Nephron (organoid): ENCODE measurements around the gene MX1.
A peak's percentile ranks its signal among the peaks of the same experiment; 100 is the strongest.

Experiments used
- H3K27ac Mint-ChIP-seq, 3 experiments: 2 replicates each; pipeline ENCODE4 v1.8.0; 2020; ENCODE audit warnings: mixed read lengths in 3 of 3, mild to moderate bottlenecking in 2 of 3, moderate library complexity in 1 of 3
- H3K27me3 Mint-ChIP-seq: 2 replicates; pipeline ENCODE4 v1.8.0; 2021; ENCODE audit warnings: low read depth, mild to moderate bottlenecking, moderate library complexity, mixed read lengths
- H3K36me3 Mint-ChIP-seq: 2 replicates; pipeline ENCODE4 v1.8.0; 2020; ENCODE audit warnings: low read depth, mixed read lengths
- H3K4me1 Mint-ChIP-seq: 2 replicates; pipeline ENCODE4 v1.8.0; 2020; ENCODE audit warnings: mixed read lengths
- H3K4me3 Mint-ChIP-seq, 3 experiments: 2 replicates each; pipeline ENCODE4 v1.8.0; 2020; ENCODE audit warnings: mild to moderate bottlenecking in 3 of 3, mixed read lengths in 3 of 3, moderate library complexity in 2 of 3
- H3K9me3 Mint-ChIP-seq: 2 replicates; pipeline ENCODE4 v1.8.0; 2020; ENCODE audit warnings: mixed read lengths
- TF ChIP-seq, protein P1 (sequence below), 3 experiments: fragments of 200-600 bp; sonication (generic); IDR thresholded peaks; one replicate each; pipeline ENCODE4 v1.5.0; 2021; ENCODE audit warnings: antibody characterized with exemption in 3 of 3; ENCODE audit not compliant: unreplicated experiment in 3 of 3

The MX1 gene

DNA sequence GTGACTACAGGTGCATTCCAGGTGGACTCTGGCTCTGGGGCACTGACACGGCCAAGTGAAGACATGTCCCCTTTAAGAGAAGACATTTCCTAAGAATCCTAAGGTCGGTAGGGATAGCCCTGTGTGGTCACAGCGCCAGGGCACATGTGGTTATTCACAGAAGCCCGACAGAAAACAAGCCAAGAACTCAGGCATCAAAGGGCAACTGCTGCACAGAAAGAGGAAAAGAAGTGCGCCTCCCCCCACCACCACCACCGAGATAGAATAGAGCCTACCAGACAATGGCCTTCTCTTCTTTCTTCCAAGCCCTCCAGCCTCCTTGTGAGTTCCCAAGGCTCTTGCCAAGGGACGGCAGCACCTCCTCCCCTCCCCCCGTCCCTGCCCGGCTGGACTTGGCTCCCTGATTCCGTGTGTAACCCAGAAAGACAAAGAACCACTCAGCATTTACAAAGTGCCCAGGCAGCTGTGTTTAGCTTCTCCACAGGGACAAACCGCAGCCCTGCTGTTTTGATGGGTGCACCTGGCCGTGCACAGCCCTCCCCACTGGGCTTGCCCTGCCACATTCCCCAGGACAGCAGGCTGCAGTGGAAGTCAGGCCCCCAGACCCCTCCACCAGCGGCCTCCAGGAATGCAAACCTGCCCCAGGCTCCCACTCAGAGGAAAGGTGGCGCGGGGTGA is 51.7 kb downstream of the MX1 start:
- H3K27ac Mint-ChIP-seq: peak overlapping the region in 2 of 3 experiments; percentile 8 to 24
- TF ChIP-seq, protein P1, sequence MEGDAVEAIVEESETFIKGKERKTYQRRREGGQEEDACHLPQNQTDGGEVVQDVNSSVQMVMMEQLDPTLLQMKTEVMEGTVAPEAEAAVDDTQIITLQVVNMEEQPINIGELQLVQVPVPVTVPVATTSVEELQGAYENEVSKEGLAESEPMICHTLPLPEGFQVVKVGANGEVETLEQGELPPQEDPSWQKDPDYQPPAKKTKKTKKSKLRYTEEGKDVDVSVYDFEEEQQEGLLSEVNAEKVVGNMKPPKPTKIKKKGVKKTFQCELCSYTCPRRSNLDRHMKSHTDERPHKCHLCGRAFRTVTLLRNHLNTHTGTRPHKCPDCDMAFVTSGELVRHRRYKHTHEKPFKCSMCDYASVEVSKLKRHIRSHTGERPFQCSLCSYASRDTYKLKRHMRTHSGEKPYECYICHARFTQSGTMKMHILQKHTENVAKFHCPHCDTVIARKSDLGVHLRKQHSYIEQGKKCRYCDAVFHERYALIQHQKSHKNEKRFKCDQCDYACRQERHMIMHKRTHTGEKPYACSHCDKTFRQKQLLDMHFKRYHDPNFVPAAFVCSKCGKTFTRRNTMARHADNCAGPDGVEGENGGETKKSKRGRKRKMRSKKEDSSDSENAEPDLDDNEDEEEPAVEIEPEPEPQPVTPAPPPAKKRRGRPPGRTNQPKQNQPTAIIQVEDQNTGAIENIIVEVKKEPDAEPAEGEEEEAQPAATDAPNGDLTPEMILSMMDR (IDR thresholded peaks at IDR 0.05; ENCODE audit: unreplicated experiment in 3 of 3): no peak
- H3K36me3 Mint-ChIP-seq: no peaks in the 10 kb centered on the region
- peaks cover 7% of the 10 kb centered on the region for H3K4me1 Mint-ChIP-seq
- H3K27me3 Mint-ChIP-seq: peaks cover 44% of the 10 kb centered on the region
- no peaks in the 10 kb centered on the region for H3K9me3 Mint-ChIP-seq
- no peak overlapping the region for H3K4me3 Mint-ChIP-seq

DNA sequence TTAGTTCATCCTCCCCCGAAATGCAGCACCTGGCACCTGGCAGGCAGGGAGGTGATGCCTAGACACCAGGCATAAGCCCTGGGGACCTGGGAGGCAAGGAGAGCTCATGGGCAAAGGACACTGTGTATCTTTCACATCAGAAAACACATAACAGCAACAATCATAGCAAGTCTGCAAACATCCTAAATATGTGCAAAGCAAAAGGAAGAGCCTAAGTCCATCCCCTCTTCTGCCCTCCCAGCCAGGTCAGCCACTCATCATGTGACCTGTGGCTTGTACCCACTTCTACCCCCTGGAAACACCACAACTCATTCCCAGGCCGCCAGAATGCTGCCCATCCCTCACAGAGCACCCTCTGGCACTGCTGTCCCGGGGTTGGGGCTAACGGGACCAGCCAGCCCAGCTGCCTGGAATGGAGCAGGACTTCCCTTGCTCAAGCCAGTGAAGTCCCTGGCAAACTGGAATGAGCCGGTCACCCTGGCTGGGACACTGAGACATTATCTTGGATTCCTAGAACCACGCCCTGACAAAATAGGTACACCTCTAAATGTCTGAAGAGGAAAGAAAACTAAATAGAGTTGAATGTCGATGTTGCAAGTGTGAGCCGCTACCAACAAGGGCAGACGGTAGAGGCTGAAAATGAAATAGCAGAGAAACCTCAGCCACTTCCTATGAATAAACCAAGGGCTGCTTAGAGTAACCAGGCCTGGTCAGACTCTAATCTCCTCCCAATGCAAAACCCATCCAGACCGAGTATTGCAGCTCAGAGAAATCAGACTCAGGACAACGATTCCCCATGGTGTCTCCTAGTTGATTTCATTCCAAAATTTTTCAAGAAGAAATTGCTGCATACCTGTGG is 52.5 kb downstream of the MX1 start:
- H3K36me3 Mint-ChIP-seq: no peaks in the 10 kb centered on the region
- peaks cover 44% of the 10 kb centered on the region for H3K27me3 Mint-ChIP-seq
- no peak overlapping the region for H3K27ac Mint-ChIP-seq
- H3K4me3 Mint-ChIP-seq: no peak overlapping the region
- H3K9me3 Mint-ChIP-seq: no peaks in the 10 kb centered on the region
- peaks cover 7% of the 10 kb centered on the region for H3K4me1 Mint-ChIP-seq
- TF ChIP-seq, protein P1 (IDR thresholded peaks at IDR 0.05; ENCODE audit: unreplicated experiment in 3 of 3): no peak

DNA sequence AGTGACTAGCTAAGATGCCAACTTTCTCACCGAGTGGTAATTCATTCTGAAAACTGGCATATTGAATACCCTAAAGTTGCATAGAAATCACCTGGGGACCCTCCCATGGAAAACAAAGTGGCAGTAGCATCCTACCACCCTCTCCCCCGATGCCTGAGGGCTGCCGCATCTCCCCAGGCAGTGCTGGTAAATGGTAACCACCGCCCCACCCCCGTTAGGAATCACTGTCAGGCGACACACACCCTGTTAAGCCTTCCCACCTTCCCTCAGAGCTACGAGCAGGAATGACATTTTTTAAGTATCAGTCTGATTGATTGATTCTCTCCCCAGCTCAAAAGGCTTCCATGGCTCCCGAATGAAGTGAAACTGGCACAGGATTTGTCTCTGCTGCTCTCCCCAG is 53.6 kb downstream of the MX1 start:
- TF ChIP-seq, protein P1 (IDR thresholded peaks at IDR 0.05; ENCODE audit: unreplicated experiment in 3 of 3): no peak
- Mint-ChIP-seq H3K4me1 (peaks cover 7% of the 10 kb centered on the region), H3K4me3 (no peak overlapping the region), H3K27me3 (peaks cover 46% of the 10 kb centered on the region), H3K9me3 (no peaks in the 10 kb centered on the region), H3K27ac (no peak overlapping the region), H3K36me3 (no peaks in the 10 kb centered on the region)

DNA sequence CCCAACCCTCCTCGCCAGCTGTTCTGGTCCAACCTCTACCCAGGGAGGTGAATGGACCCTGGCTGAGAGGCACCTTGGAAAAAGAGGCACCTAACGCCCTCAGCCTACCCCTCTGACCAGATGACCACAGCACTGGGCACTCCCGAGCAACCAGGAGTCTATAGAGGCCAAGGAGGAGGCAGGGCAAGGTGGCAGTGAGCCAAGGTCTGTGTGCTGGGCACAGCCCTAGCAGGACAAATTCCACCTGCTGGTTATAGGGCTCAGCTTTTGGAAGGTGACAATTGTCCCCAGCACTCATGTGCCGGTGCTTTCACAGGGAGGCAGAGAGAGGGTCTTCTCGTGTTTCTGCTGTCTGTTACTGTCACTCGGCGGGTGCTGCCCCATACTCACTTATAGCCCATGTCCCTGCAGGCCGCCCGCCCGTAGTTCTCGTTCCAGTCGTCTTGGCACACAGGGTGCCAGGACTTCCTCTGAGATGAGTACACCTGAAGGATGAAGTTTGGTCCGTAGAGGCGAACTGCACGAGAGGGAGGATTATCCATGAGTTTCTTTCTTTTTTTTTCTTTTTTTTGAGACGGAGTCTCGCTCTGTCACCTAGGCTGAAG is 54.1 kb downstream of the MX1 start:
- H3K27me3 Mint-ChIP-seq: peaks cover 49% of the 10 kb centered on the region
- H3K4me1 Mint-ChIP-seq: peaks cover 7% of the 10 kb centered on the region
- TF ChIP-seq, protein P1 (IDR thresholded peaks at IDR 0.05; ENCODE audit: unreplicated experiment in 3 of 3): no peak
- H3K9me3 Mint-ChIP-seq: no peaks in the 10 kb centered on the region
- no peak overlapping the region for H3K27ac Mint-ChIP-seq
- no peaks in the 10 kb centered on the region for H3K36me3 Mint-ChIP-seq
- no peak overlapping the region for H3K4me3 Mint-ChIP-seq

DNA sequence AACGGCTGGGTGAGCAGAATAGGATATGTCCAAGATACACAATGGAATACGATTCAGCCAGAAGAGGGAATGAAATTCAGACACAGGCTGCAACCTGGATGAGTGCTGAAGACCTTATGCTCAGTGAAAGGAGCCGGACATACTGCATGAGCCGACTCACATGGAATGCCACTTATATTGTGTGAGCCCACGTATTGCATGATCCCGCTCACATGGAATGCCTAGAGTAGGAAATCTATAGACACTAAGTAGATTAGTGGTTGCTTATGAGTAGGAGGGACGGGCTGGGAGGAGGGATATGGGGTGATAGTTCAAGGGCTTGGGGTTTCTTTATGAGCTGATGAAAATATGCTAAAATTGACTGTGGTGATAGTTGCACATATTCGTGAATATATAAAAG is 55.2 kb downstream of the MX1 start:
- Mint-ChIP-seq H3K4me3 (no peak overlapping the region), H3K27ac (peak overlapping the region in 1 of 3 experiments; percentile 48), H3K27me3 (peaks cover 47% of the 10 kb centered on the region), H3K4me1 (peaks cover 7% of the 10 kb centered on the region), H3K36me3 (no peaks in the 10 kb centered on the region), H3K9me3 (no peaks in the 10 kb centered on the region)
- TF ChIP-seq, protein P1 (IDR thresholded peaks at IDR 0.05; ENCODE audit: unreplicated experiment in 3 of 3): no peak
